Measurements from ENCODE around the gene C16orf95. TPM values are rescaled to one million over a fixed set of nuclear protein-coding genes. Genes with fewer than 3 reads are reported as not detected.
A peak's percentile ranks its signal among the peaks of the same experiment; 100 is the strongest.
"Not testable (repeated sequence)": the region's sequence is repeated elsewhere in the genome, so short reads cannot be mapped to it uniquely, and the experiment has no call there.

Gene C16orf95
- total RNA-seq, 2 donors from 2014 or later: 15.1 to 17.8 TPM

- no peak for DNase-seq
- Mint-ChIP-seq H3K36me3 (ENCODE audit: insufficient read depth in 2 of 2) (peaks cover 3 to 21% of the 10 kb centered on the region in 2 donors), H3K27ac (peak overlapping the region; percentile 49), H3K9me3 (no peaks in the 10 kb centered on the region), H3K27me3 (ENCODE audit: low read depth) (no peaks in the 10 kb centered on the region), H3K4me1 (ENCODE audit: low read depth) (peaks cover 16% of the 10 kb centered on the region), H3K4me3 (peak overlapping the region in 1 of 2 donors; percentile 56)
- ATAC-seq (replicated peaks in 1 of 2): no peak
Measured at GRCh38 chr16:87343753-87344050, 26.5 kb upstream of the C16orf95 start.

- Mint-ChIP-seq H3K36me3 (ENCODE audit: insufficient read depth in 2 of 2) (peaks cover 3 to 21% of the 10 kb centered on the region in 2 donors), H3K4me1 (ENCODE audit: low read depth) (peaks cover 17% of the 10 kb centered on the region)
Measured at GRCh38 chr16:87342978-87343752, 26.0 kb upstream of the C16orf95 start.

DNA sequence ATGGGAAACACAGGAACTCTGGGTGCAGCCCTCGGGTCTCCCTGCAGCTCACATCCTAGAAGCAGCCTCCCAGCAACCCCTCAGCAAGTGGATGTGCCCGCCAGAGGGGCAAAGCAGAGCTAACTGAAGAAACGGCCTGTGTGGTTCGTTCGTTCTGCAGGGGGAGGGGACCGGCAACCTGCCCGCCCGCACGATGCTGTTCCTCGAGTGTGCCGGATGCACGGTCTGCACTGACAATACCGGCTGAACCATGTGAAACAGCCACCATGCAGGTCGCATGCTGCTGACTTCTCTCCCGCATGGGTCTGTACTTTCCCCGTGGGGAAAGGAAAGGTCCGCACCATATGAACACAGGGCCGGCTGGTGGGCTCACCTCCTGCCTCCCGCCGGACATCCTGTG is 25.3 kb upstream of the C16orf95 start:
- Mint-ChIP-seq H3K27ac (no peak overlapping the region), H3K36me3 (ENCODE audit: insufficient read depth in 2 of 2) (peaks cover 3 to 21% of the 10 kb centered on the region in 2 donors), H3K4me3 (no peak overlapping the region), H3K9me3 (no peaks in the 10 kb centered on the region), H3K4me1 (ENCODE audit: low read depth) (peaks cover 17% of the 10 kb centered on the region), H3K27me3 (ENCODE audit: low read depth) (no peaks in the 10 kb centered on the region)
- no peak for ATAC-seq (replicated peaks in 1 of 2)
- DNase-seq: no peak

More at GRCh38 chr16:87342978-87343752, 26.0 kb upstream of the C16orf95 start:
- Mint-ChIP-seq H3K4me3 (no peak overlapping the region), H3K27me3 (ENCODE audit: low read depth) (no peaks in the 10 kb centered on the region), H3K27ac (peak overlapping the region; percentile 49), H3K9me3 (no peaks in the 10 kb centered on the region)
- ATAC-seq (replicated peaks in 1 of 2): no peak
- DNase-seq: no peak

DNA sequence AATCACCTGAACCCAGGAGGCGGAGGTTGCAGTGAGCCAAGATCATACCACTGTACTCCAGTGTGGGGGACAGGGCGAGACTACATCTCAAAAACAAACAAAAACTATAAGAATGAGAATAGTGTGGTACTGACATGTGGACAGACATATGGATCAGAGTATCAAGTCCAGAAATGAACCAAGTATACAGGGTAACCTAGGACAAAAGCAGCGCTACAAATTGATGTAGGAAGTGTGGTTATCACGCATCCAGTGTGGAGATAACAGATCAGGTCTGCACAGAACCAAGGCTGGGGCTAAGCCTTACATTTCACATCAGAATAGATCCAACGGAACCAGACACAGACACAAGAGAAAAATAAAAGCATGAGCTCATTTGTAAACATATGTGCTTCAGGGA is 23.0 kb upstream of the C16orf95 start:
- peaks cover 15% of the 10 kb centered on the region for H3K4me1 Mint-ChIP-seq (ENCODE audit: low read depth)
- no peak overlapping the region for H3K4me3 Mint-ChIP-seq
- no peaks in the 10 kb centered on the region for H3K27me3 Mint-ChIP-seq (ENCODE audit: low read depth)
- H3K27ac Mint-ChIP-seq: no peak overlapping the region
- peaks cover 3 to 17% of the 10 kb centered on the region in 2 donors for H3K36me3 Mint-ChIP-seq (ENCODE audit: insufficient read depth in 2 of 2)
- H3K9me3 Mint-ChIP-seq: no peaks in the 10 kb centered on the region
- no peak for DNase-seq
- ATAC-seq (replicated peaks in 1 of 2): no peak

DNA sequence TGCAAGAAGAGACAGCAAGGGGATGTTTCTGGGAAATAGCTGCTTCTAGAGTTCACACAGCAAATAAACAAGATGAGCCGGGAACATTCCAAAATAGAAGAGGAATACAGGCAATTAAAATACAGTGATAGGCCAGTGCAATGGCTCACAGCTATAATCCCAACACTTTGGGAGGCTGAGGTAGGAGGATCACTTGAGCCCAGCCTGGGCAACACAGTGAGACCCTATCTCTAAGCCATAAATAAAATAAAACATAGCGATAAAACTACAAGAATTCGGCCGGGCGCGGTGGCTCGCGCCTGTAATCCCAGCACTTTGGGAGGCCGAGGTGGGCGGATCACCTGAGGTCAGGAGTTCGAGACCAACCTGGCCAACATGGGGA is 22.5 kb upstream of the C16orf95 start:
- peaks cover 10% of the 10 kb centered on the region for H3K4me1 Mint-ChIP-seq (ENCODE audit: low read depth)
- DNase-seq; H3K4me3 Mint-ChIP-seq; H3K9me3 Mint-ChIP-seq; H3K27me3 Mint-ChIP-seq (ENCODE audit: low read depth); ATAC-seq (replicated peaks in 1 of 2); H3K27ac Mint-ChIP-seq: not testable (repeated sequence)
- H3K36me3 Mint-ChIP-seq (ENCODE audit: insufficient read depth in 2 of 2): peaks cover 3 to 15% of the 10 kb centered on the region in 2 donors

GRCh38 chr16:87339086-87339723 is 22.0 kb upstream of the C16orf95 start:
- no peaks in the 10 kb centered on the region for H3K27me3 Mint-ChIP-seq (ENCODE audit: low read depth)
- no peak for DNase-seq
- H3K4me1 Mint-ChIP-seq (ENCODE audit: low read depth): peaks cover 10% of the 10 kb centered on the region
- H3K36me3 Mint-ChIP-seq (ENCODE audit: insufficient read depth in 2 of 2): peaks cover 3 to 15% of the 10 kb centered on the region in 2 donors
- no peaks in the 10 kb centered on the region for H3K9me3 Mint-ChIP-seq
- H3K27ac Mint-ChIP-seq: peak overlapping the region; percentile 17
- ATAC-seq (replicated peaks in 1 of 2): no peak
- H3K4me3 Mint-ChIP-seq: no peak overlapping the region

DNA sequence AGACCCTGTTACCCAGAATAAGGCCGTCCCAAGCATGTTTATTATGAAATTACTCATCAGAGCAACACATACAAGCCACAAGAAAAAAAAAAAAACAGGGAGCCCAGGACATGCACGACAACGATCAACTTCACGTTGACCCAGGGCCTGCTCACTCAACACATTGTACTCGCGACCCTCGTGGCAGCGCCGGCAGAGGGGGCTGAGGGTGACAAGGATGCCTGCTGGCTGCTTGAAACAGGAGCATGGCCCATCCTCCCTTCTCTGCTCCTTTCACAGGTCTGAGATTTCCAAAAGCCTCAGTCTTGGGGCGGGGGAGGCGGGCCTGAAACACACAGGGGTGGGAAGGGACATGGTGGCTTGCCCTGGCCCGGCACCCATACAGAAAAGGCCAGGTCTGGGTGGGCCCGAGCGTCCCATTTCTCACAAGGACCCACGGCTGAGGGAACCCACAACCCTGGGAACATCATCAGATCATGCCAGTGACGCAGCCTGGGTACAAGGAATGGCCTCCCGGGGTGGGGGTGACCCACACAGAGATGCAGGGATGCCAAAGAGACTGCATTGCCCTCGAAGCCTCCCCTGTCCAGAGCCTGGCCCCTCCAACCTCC is 21.1 kb upstream of the C16orf95 start:
- ATAC-seq (replicated peaks in 1 of 2): no peak
- Mint-ChIP-seq H3K4me1 (ENCODE audit: low read depth) (peaks cover 10% of the 10 kb centered on the region), H3K27me3 (ENCODE audit: low read depth) (no peaks in the 10 kb centered on the region), H3K9me3 (no peaks in the 10 kb centered on the region), H3K27ac (no peak overlapping the region), H3K4me3 (no peak overlapping the region), H3K36me3 (ENCODE audit: insufficient read depth in 2 of 2) (peaks cover 3 to 9% of the 10 kb centered on the region in 2 donors)
- DNase-seq: no peak

DNA sequence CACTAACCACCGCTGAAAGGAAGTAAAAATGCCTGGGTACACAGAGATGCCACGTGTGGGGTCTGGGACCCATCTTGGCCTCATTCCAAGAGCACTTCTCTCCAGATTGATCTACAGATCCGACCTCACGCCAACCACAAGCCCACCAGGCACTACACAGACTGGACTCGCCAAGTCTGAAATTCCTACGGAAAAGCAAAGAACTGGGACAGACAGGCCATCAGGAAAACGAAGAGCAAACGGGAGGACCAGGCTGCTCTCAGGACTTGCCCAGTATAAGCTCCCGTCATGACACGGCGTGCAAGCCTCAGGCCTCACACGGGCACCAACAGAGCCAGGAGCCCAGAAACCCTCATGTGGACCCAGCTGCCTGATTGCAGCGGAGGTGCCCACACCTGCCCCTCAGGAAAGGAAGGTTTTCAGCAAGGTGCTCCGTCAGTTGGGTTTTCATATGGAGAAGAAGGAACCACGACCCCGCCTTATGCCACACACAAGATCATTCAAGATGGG is 20.1 kb upstream of the C16orf95 start:
- no peak for ATAC-seq (replicated peaks in 1 of 2)
- Mint-ChIP-seq H3K27me3 (ENCODE audit: low read depth) (no peaks in the 10 kb centered on the region), H3K27ac (no peak overlapping the region), H3K36me3 (ENCODE audit: insufficient read depth in 2 of 2) (peaks cover 3 to 9% of the 10 kb centered on the region in 2 donors), H3K4me1 (ENCODE audit: low read depth) (peaks cover 10% of the 10 kb centered on the region), H3K9me3 (no peaks in the 10 kb centered on the region), H3K4me3 (no peak overlapping the region)
- no peak for DNase-seq

- DNase-seq (no peak), ATAC-seq (replicated peaks in 1 of 2) (no peak)
- H3K4me1 Mint-ChIP-seq (ENCODE audit: low read depth): peaks cover 10% of the 10 kb centered on the region
- no peak overlapping the region for H3K4me3 Mint-ChIP-seq
- no peaks in the 10 kb centered on the region for H3K9me3 Mint-ChIP-seq
- no peaks in the 10 kb centered on the region for H3K27me3 Mint-ChIP-seq (ENCODE audit: low read depth)
- H3K27ac Mint-ChIP-seq: no peak overlapping the region
- H3K36me3 Mint-ChIP-seq (ENCODE audit: insufficient read depth in 2 of 2): peaks cover 3 to 9% of the 10 kb centered on the region in 2 donors
Measured at GRCh38 chr16:87336434-87337240, 19.4 kb upstream of the C16orf95 start.

GRCh38 chr16:87335625-87336433 is 18.6 kb upstream of the C16orf95 start:
- H3K4me3 Mint-ChIP-seq: no peak overlapping the region
- no peaks in the 10 kb centered on the region for H3K27me3 Mint-ChIP-seq (ENCODE audit: low read depth)
- DNase-seq: no peak
- ATAC-seq (replicated peaks in 1 of 2): no peak
- peaks cover 3 to 9% of the 10 kb centered on the region in 2 donors for H3K36me3 Mint-ChIP-seq (ENCODE audit: insufficient read depth in 2 of 2)
- peaks cover 10% of the 10 kb centered on the region for H3K4me1 Mint-ChIP-seq (ENCODE audit: low read depth)
- no peak overlapping the region for H3K27ac Mint-ChIP-seq
- no peaks in the 10 kb centered on the region for H3K9me3 Mint-ChIP-seq

DNA sequence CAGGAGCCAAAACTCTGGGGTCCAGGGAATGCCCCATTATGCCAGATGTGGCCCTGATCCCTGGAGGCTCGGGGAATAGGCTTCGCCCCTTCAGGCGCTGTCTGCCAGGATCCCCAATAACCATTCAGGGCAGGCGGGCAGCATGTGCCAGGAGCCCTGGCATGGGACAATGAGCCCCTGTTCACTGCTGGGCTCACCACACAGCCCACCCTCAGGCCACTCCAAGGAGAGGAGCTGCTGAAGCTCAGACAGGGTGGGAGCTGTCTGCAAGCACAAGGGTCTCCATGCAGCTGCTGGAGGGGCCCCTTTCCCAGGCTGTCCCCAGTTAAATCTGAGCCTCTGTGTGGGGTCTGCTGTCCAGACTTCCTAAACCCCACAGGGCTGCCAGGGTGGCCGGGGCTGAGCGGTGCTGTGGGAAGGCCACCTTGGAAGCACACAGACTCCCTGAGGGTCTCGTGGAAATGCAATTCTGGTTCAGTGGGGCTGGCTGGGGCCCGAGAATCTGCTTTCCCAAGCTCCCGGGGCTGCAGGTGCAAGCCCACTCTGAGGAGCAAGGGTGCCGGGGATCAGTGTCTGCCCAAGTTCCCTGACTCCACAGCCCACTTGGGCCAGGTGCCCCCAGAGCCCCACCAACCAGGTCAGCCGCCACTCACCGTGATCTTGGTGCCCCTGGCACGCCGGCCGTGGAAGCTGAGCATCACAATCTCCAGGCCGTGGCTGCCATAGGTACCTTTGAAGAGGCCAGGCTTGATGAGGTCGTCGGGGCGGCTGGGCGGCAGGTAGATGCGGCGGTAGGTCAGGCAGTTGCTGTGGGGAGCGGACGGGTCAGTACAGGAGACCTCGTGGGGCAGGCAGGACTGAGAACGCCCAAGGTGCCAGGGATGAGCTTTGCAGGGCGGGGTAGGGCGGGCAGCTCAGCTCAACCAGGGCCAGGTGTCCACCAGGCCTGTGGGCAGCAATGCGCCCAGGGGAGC is 17.7 kb upstream of the C16orf95 start:
- H3K27me3 Mint-ChIP-seq (ENCODE audit: low read depth): no peaks in the 10 kb centered on the region

More for the DNA sequence above, 17.7 kb upstream of the C16orf95 start:
- H3K9me3 Mint-ChIP-seq: no peaks in the 10 kb centered on the region
- H3K36me3 Mint-ChIP-seq (ENCODE audit: insufficient read depth in 2 of 2): peaks cover 3 to 9% of the 10 kb centered on the region in 2 donors
- DNase-seq (no peak), ATAC-seq (replicated peaks in 1 of 2) (no peak)
- no peak overlapping the region for H3K4me3 Mint-ChIP-seq
- peaks cover 10% of the 10 kb centered on the region for H3K4me1 Mint-ChIP-seq (ENCODE audit: low read depth)
- H3K27ac Mint-ChIP-seq: no peak overlapping the region

Measured in activated T-cell treated with anti-CD3 and anti-CD28 coated beads, Interleukin-2, amount 50 U/mL, for 72 hours (primary cell).